Measurements from ENCODE around the gene VWF.

GRCh38 chr12:5960783-5961182, 163.7 kb downstream of the VWF start:
- TF ChIP-seq CTCF (IDR thresholded peaks at IDR 0.05; ENCODE audit: low read length) (no peak), EZH2 (optimal IDR thresholded peaks at IDR 0.05; ENCODE audit: low read depth, low read length) (no peak), EZH2phosphoT487 (IDR thresholded peaks at IDR 0.05; ENCODE audit: low read length) (no peak)

Data from MM.1S (cell line).